ENCODE results near the gene KLK6.

Gene KLK6

DNA sequence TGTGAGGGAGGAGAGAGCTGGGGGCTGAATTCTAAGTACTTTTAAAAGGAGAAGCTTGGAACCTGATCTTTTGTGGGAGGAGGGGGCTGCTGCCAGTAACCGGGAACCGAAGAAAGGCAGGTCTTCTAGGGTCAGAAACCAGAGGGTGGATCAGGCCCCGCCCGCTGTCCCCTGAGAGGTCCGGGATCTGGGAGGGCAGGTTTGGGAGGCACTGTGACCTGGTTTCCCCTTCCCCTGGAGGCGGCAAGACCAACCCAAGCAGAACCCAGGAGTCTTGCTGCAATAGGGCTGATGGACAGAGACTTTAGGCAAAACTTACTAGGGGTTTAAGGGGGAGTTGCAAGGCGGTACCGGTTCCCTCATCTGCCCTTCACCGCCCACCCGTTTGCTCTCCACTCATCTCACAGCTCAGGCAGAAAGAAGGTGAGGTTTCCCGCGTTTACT lies 32.7 kb upstream of the KLK6 start:
- DNase-seq (ENCODE audit: low spot score) (no peak), ATAC-seq (ENCODE audit: low read depth) (no peak)
- no peak overlapping the region for H3K27ac ChIP-seq (ENCODE audit: poor library complexity, severe bottlenecking)
- peaks cover 3% of the 10 kb centered on the region for H3K4me1 ChIP-seq (ENCODE audit: insufficient read depth, poor library complexity, severe bottlenecking)
- H3K36me3 ChIP-seq (ENCODE audit: low read depth): no peaks in the 10 kb centered on the region
- no peaks in the 10 kb centered on the region for H3K9me3 ChIP-seq (ENCODE audit: severe bottlenecking)
- H3K27me3 ChIP-seq (ENCODE audit: insufficient read depth, poor library complexity, severe bottlenecking): peaks cover 5% of the 10 kb centered on the region
- peak overlapping the region; percentile 21 for H3K4me3 ChIP-seq (ENCODE audit: severe bottlenecking)
- TF ChIP-seq, protein P1, sequence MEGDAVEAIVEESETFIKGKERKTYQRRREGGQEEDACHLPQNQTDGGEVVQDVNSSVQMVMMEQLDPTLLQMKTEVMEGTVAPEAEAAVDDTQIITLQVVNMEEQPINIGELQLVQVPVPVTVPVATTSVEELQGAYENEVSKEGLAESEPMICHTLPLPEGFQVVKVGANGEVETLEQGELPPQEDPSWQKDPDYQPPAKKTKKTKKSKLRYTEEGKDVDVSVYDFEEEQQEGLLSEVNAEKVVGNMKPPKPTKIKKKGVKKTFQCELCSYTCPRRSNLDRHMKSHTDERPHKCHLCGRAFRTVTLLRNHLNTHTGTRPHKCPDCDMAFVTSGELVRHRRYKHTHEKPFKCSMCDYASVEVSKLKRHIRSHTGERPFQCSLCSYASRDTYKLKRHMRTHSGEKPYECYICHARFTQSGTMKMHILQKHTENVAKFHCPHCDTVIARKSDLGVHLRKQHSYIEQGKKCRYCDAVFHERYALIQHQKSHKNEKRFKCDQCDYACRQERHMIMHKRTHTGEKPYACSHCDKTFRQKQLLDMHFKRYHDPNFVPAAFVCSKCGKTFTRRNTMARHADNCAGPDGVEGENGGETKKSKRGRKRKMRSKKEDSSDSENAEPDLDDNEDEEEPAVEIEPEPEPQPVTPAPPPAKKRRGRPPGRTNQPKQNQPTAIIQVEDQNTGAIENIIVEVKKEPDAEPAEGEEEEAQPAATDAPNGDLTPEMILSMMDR (IDR thresholded peaks at IDR 0.05; ENCODE audit: poor library complexity, severe bottlenecking): no peak

- no peak within 1 kb of the TSS for H3K27ac ChIP-seq (ENCODE audit: poor library complexity, severe bottlenecking)
- H3K36me3 ChIP-seq (ENCODE audit: low read depth): no peaks in the 10 kb centered on the region
- H3K9me3 ChIP-seq (ENCODE audit: severe bottlenecking): no peaks in the 10 kb centered on the region
- peak within 1 kb of the TSS; percentile 21 for H3K4me3 ChIP-seq (ENCODE audit: severe bottlenecking)
- TF ChIP-seq, protein P1 (IDR thresholded peaks at IDR 0.05; ENCODE audit: poor library complexity, severe bottlenecking): no peak
- DNase-seq (ENCODE audit: low spot score) (no peak), ATAC-seq (ENCODE audit: low read depth) (0 out of 3 replicates have a peak, but pooled peaks have one; percentile 33)
- H3K4me1 ChIP-seq (ENCODE audit: insufficient read depth, poor library complexity, severe bottlenecking): peaks cover 3% of the 10 kb centered on the region
- peaks cover 5% of the 10 kb centered on the region for H3K27me3 ChIP-seq (ENCODE audit: insufficient read depth, poor library complexity, severe bottlenecking)
Measured at GRCh38 chr19:51001515-51001914, 32.1 kb upstream of the KLK6 start, which contains the start of gene KLK8. Gene KLK8, minus strand, starts transcription at chr19:51001604. Its CDS starts 437 bp downstream, at chr19:51001167.

DNA sequence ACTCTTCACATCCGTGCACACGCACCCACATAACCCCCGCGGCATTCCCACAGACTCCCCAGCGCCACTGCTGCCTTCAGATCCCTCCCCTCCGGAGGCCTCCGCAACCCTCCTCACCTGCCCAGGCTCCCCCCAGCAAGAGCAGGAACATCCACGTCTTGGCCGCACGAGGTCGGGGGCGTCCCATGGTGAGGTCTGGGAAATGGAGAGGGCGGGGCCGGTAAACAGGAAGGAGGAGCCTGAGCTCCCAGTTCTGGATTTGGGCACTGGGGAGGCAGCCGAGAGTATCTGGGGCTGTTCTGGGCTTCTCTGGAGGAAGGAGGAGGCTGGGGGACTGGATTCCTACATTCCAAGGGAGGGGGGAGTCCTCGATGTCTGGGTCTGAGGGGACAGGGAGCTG lies 31.6 kb upstream of the KLK6 start:
- TF ChIP-seq, protein P1 (IDR thresholded peaks at IDR 0.05; ENCODE audit: poor library complexity, severe bottlenecking): no peak
- peaks cover 3% of the 10 kb centered on the region for H3K4me1 ChIP-seq (ENCODE audit: insufficient read depth, poor library complexity, severe bottlenecking)
- H3K9me3 ChIP-seq (ENCODE audit: severe bottlenecking): no peaks in the 10 kb centered on the region
- H3K27me3 ChIP-seq (ENCODE audit: insufficient read depth, poor library complexity, severe bottlenecking): peaks cover 5% of the 10 kb centered on the region
- no peak overlapping the region for H3K27ac ChIP-seq (ENCODE audit: poor library complexity, severe bottlenecking)
- peak; percentile 33; the same call in 2 of the 3 replicates for ATAC-seq (ENCODE audit: low read depth)
- H3K4me3 ChIP-seq (ENCODE audit: severe bottlenecking): no peak overlapping the region
- no peaks in the 10 kb centered on the region for H3K36me3 ChIP-seq (ENCODE audit: low read depth)
- DNase-seq (ENCODE audit: low spot score): no peak

DNA sequence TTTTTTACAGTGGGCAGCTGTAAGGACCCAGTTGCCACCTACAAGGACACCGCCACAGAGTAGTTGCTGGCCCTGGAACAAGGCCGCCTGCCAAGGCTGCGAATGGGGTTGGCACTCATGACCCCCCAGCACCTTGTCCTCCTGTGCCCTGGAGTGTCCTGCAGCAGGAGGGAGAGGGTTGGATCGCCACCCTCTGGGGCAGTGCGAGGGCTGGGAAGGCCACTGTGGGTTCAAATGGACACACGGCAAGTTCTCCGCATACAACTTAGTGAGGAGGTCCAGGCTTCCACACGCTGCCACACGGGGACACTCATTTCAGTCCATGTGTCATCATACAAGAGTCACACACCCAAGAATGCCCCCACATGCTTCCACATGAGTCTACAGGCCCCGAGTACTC lies 31.0 kb upstream of the KLK6 start:
- H3K4me1 ChIP-seq (ENCODE audit: insufficient read depth, poor library complexity, severe bottlenecking): peaks cover 3% of the 10 kb centered on the region
- H3K9me3 ChIP-seq (ENCODE audit: severe bottlenecking): no peaks in the 10 kb centered on the region
- TF ChIP-seq, protein P1 (IDR thresholded peaks at IDR 0.05; ENCODE audit: poor library complexity, severe bottlenecking): no peak
- H3K27me3 ChIP-seq (ENCODE audit: insufficient read depth, poor library complexity, severe bottlenecking): peaks cover 5% of the 10 kb centered on the region
- no peak for DNase-seq (ENCODE audit: low spot score)
- no peak overlapping the region for H3K27ac ChIP-seq (ENCODE audit: poor library complexity, severe bottlenecking)
- no peaks in the 10 kb centered on the region for H3K36me3 ChIP-seq (ENCODE audit: low read depth)
- no peak overlapping the region for H3K4me3 ChIP-seq (ENCODE audit: severe bottlenecking)
- ATAC-seq (ENCODE audit: low read depth): no peak

DNA sequence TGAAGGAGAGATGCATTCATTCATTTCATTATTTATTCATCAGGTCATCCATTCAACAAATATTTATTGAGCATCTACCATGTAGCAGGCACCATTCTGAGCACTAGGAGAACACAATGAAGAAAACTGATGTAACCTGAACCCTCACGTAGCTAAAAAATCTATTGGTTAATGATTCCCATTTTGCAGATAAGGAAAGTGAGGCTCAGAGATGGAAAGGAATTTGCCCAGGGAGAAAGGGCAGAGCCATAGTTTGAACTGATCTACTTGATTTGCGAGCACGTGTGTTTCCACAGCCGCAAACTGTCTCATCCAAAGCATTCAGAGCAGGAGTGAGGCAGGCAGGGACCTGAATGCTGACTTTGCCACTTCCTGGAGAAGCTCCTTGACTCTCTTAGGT lies 29.3 kb upstream of the KLK6 start:
- DNase-seq (ENCODE audit: low spot score) (no peak), ATAC-seq (ENCODE audit: low read depth) (no peak)
- H3K4me3 ChIP-seq (ENCODE audit: severe bottlenecking): no peak overlapping the region
- H3K36me3 ChIP-seq (ENCODE audit: low read depth): no peaks in the 10 kb centered on the region
- no peaks in the 10 kb centered on the region for H3K9me3 ChIP-seq (ENCODE audit: severe bottlenecking)
- peaks cover 3% of the 10 kb centered on the region for H3K4me1 ChIP-seq (ENCODE audit: insufficient read depth, poor library complexity, severe bottlenecking)
- no peak overlapping the region for H3K27ac ChIP-seq (ENCODE audit: poor library complexity, severe bottlenecking)
- TF ChIP-seq, protein P1 (IDR thresholded peaks at IDR 0.05; ENCODE audit: poor library complexity, severe bottlenecking): no peak
- peaks cover 5% of the 10 kb centered on the region for H3K27me3 ChIP-seq (ENCODE audit: insufficient read depth, poor library complexity, severe bottlenecking)

Measured in RWPE2 (cell line).